ENCODE results near the gene HBG2. TPM values are rescaled to one million over a fixed set of nuclear protein-coding genes. Genes with fewer than 3 reads are reported as not detected.
"Not testable (repeated sequence)": the region's sequence is repeated elsewhere in the genome, so short reads cannot be mapped to it uniquely, and the experiment has no call there.

HBG2 gene
- total RNA-seq, result not detected in 2 replicates
- polyA plus RNA-seq (2012), result not detected

- not testable (repeated sequence) for DNase-seq (ENCODE audit: low read depth)
Observed at GRCh38 chr11:5254646-5255413, at the start of gene HBG2. HBG2 (minus strand) TSS chr11:5254781; CDS start chr11:5254728, 53 bp downstream.

- no peak for DNase-seq (ENCODE audit: low read depth)
Observed at GRCh38 chr11:5304046-5304445, 49.5 kb upstream of the HBG2 start.

- DNase-seq (ENCODE audit: low read depth), result no peak
Observed at GRCh38 chr11:5303626-5304025, 49.0 kb upstream of the HBG2 start.

- DNase-seq (ENCODE audit: low read depth), result no peak
Observed at GRCh38 chr11:5301846-5302245, 47.3 kb upstream of the HBG2 start, which contains the start of gene OR51B4. OR51B4 (minus strand) TSS chr11:5301946; CDS start chr11:5301946, 0 bp downstream.

GRCh38 chr11:5300251-5300650, 45.7 kb upstream of the HBG2 start:
- DNase-seq (ENCODE audit: low read depth), result no peak

- no peak for DNase-seq (ENCODE audit: low read depth)
Observed at GRCh38 chr11:5298451-5298850, 43.9 kb upstream of the HBG2 start.

GRCh38 chr11:5297721-5298323, 43.2 kb upstream of the HBG2 start:
- no peak for DNase-seq (ENCODE audit: low read depth)

- not testable (repeated sequence) for DNase-seq (ENCODE audit: low read depth)
Observed at GRCh38 chr11:5294342-5294995, 39.9 kb upstream of the HBG2 start.

- no peak for DNase-seq (ENCODE audit: low read depth)
Observed at GRCh38 chr11:5293028-5293427, 38.4 kb upstream of the HBG2 start.

- DNase-seq (ENCODE audit: low read depth), result peak; percentile 21
Observed at GRCh38 chr11:5291207-5291838, 36.7 kb upstream of the HBG2 start.

- no peak for DNase-seq (ENCODE audit: low read depth)
Observed at GRCh38 chr11:5290106-5290505, 35.5 kb upstream of the HBG2 start.

- DNase-seq (ENCODE audit: low read depth), result no peak
Observed at GRCh38 chr11:5289696-5290095, 35.1 kb upstream of the HBG2 start.

GRCh38 chr11:5288906-5289550, 34.4 kb upstream of the HBG2 start:
- DNase-seq (ENCODE audit: low read depth), result no peak

GRCh38 chr11:5288108-5288905, 33.7 kb upstream of the HBG2 start:
- peak; percentile 2 for DNase-seq (ENCODE audit: low read depth)

- DNase-seq (ENCODE audit: low read depth), result no peak
Observed at GRCh38 chr11:5286901-5287300, 32.3 kb upstream of the HBG2 start.

GRCh38 chr11:5286351-5286750, 31.8 kb upstream of the HBG2 start:
- no peak for DNase-seq (ENCODE audit: low read depth)

GRCh38 chr11:5285703-5286340, 31.2 kb upstream of the HBG2 start:
- no peak for DNase-seq (ENCODE audit: low read depth)

- no peak for DNase-seq (ENCODE audit: low read depth)
Observed at GRCh38 chr11:5284637-5285036, 30.1 kb upstream of the HBG2 start.

- DNase-seq (ENCODE audit: low read depth), result no peak
Observed at GRCh38 chr11:5283882-5284281, 29.3 kb upstream of the HBG2 start.

GRCh38 chr11:5283086-5283485, 28.5 kb upstream of the HBG2 start:
- no peak for DNase-seq (ENCODE audit: low read depth)
